Endodermal cell (in vitro differentiated cells): ENCODE measurements around the gene DLGAP3. TPM values are rescaled to one million over a fixed set of nuclear protein-coding genes. Genes with fewer than 3 reads are reported as not detected.

Experiments used
- DNase-seq: peaks from one replicate; pipeline ENCODE4 v3.0.0-alpha.2; 2017
- H3K27ac ChIP-seq: 2 replicates; pipeline ENCODE4 v1.5.1; 2013; ENCODE audit warnings: mild to moderate bottlenecking, low read depth, low read length, moderate library complexity
- H3K27me3 ChIP-seq: 2 replicates; pipeline ENCODE4 v1.6.1; 2013; ENCODE audit warnings: mild to moderate bottlenecking, low read length, moderate library complexity; ENCODE audit not compliant: insufficient read depth, control insufficient read depth, poor library complexity, severe bottlenecking
- H3K36me3 ChIP-seq: 2 replicates; pipeline ENCODE4 v1.7.0; 2013; ENCODE audit warnings: mild to moderate bottlenecking, low read length, moderate library complexity; ENCODE audit not compliant: control insufficient read depth, insufficient read depth
- H3K4me1 ChIP-seq: one replicate; pipeline ENCODE4 v1.7.0; 2013; ENCODE audit warnings: low read length; ENCODE audit not compliant: control insufficient read depth, insufficient read depth
- H3K4me3 ChIP-seq: 2 replicates; pipeline ENCODE4 v1.5.1; 2013; ENCODE audit warnings: mild to moderate bottlenecking, low read length, moderate library complexity
- H3K9ac ChIP-seq: 2 replicates; pipeline ENCODE4 v1.6.1; 2013; ENCODE audit warnings: mild to moderate bottlenecking, low read length, moderate library complexity; ENCODE audit not compliant: poor library complexity, severe bottlenecking; ENCODE audit errors: extremely low read depth
- H3K9me3 ChIP-seq: 2 replicates; pipeline ENCODE4 v1.6.1; 2013; ENCODE audit warnings: mild to moderate bottlenecking, low read length, moderate library complexity; ENCODE audit not compliant: control insufficient read depth
- H3K27ac Mint-ChIP-seq: 2 replicates; pipeline ENCODE4 v1.8.0; 2020; ENCODE audit warnings: mixed read lengths
- H3K27me3 Mint-ChIP-seq: 2 replicates; pipeline ENCODE4 v1.8.0; 2021; ENCODE audit warnings: mild to moderate bottlenecking, mixed read lengths; ENCODE audit not compliant: insufficient read depth
- H3K36me3 Mint-ChIP-seq: 2 replicates; pipeline ENCODE4 v1.8.0; 2020; ENCODE audit warnings: low read depth, mixed read lengths
- H3K4me1 Mint-ChIP-seq: 2 replicates; pipeline ENCODE4 v1.8.0; 2020; ENCODE audit warnings: mixed read lengths
- H3K4me3 Mint-ChIP-seq: 2 replicates; pipeline ENCODE4 v1.8.0; 2020; ENCODE audit warnings: mild to moderate bottlenecking, moderate library complexity, mixed read lengths
- H3K9me3 Mint-ChIP-seq: 2 replicates; pipeline ENCODE4 v1.8.0; 2020; ENCODE audit warnings: mild to moderate bottlenecking, mixed read lengths
- CTCF ChIP-seq: fragments of 200-600 bp; sonication (generic); conservative IDR thresholded peaks from 2 replicates; pipeline ENCODE4 v1.5.0; 2021; ENCODE audit warnings: antibody characterized with exemption, mild to moderate bottlenecking
- WGBS, 2 experiments: methylation state at CpG; one replicate each; pipeline versions ENCODE4 v1.1.5 to v1.1.7; 2013; ENCODE audit warnings: missing lambda C conversion rate in 2 of 2, mixed read lengths in 1 of 2; ENCODE audit not compliant: insufficient coverage in 1 of 2, insufficient read length in 1 of 2; 5-methylcytosine and 5-hydroxymethylcytosine counted together
- total RNA-seq, 2 donors: library from RNA; stranded (reverse); fragmentation: NEBNext Ultra II Directional in 1 of 2; extraction: Animal tissue kit (Norgen Biotek cat#: 25700) in 1 of 2; gene quantifications; 2 replicates in 1 of 2; 3 replicates in 1 of 2; pipeline ENCODE4 v1.2.1, GENCODE V29; 2021

The DLGAP3 gene
- total RNA-seq, 2 donors from 2014 or later, result 4.4 to 4.6 TPM

DNA sequence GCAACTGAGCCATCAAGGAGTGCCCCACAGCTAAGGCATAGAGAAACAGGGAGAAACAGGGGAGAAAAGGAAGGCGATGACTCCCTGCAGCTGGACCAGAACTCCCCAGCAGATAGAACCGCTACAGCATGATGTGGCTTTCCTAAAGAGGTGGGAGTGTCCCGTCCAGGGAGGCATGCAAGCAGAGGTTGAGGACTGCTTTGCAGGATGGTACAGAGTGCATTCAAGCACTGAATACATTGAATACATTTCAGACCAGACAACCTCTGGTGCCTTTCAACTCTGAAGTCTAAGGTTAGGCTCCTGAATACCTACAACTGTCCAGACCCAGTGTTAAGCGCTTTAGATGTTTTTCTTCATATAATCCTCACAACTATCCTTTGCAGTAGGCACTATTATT, 13.3 kb downstream of the DLGAP3 start:
- H3K4me1 Mint-ChIP-seq, result peaks cover 2% of the 10 kb centered on the region
- H3K27me3 Mint-ChIP-seq, result peaks cover 3% of the 10 kb centered on the region
- no peaks in the 10 kb centered on the region for H3K36me3 ChIP-seq
- H3K27me3 ChIP-seq, result no peaks in the 10 kb centered on the region
- H3K9me3 Mint-ChIP-seq, result no peaks in the 10 kb centered on the region
- no peak overlapping the region for H3K4me3 ChIP-seq
- TF ChIP-seq CTCF, result no peak
- H3K9me3 ChIP-seq, result no peaks in the 10 kb centered on the region
- DNase-seq, result peak; percentile 7
- H3K4me3 Mint-ChIP-seq, result no peak overlapping the region
- no peaks in the 10 kb centered on the region for H3K4me1 ChIP-seq
- no peak overlapping the region for H3K9ac ChIP-seq
- no peak overlapping the region for H3K27ac Mint-ChIP-seq
- no peaks in the 10 kb centered on the region for H3K36me3 Mint-ChIP-seq
- 88 to 96% methylated on average over 4 of the region's 4 CpGs for WGBS, 2 experiments
- no peak overlapping the region for H3K27ac ChIP-seq

GRCh38 chr1:34915521-34915920, 13.9 kb downstream of the DLGAP3 start:
- Mint-ChIP-seq H3K27me3 (peaks cover 3% of the 10 kb centered on the region), H3K4me1 (peaks cover 2% of the 10 kb centered on the region)

DNA sequence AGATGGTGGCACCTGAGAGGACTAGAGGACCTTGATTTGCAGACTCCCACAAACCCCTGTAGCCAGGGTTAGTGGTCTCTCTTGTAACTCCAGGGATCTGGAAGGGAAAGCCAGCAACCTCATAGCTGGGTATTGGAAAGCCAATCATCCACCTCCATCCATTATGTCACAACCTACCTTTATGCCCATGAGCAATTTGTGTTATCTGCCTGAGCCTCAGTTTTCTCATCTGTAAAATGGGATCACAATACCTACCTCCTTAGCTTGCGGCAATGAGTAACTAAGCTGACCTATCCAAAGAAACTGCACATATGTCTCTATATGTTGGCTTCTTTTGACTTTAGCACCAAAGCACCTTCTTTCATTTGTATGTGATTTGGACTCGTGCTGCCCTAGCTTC, 14.5 kb downstream of the DLGAP3 start:
- no peaks in the 10 kb centered on the region for H3K9me3 ChIP-seq
- no peak overlapping the region for H3K4me3 ChIP-seq
- no peak overlapping the region for H3K27ac ChIP-seq
- no peaks in the 10 kb centered on the region for H3K36me3 ChIP-seq
- peaks cover 2% of the 10 kb centered on the region for H3K4me1 Mint-ChIP-seq
- no peak overlapping the region for H3K27ac Mint-ChIP-seq
- peaks cover 2% of the 10 kb centered on the region for H3K27me3 Mint-ChIP-seq
- H3K9me3 Mint-ChIP-seq, result no peaks in the 10 kb centered on the region
- no peaks in the 10 kb centered on the region for H3K4me1 ChIP-seq
- TF ChIP-seq CTCF, result no peak
- no peaks in the 10 kb centered on the region for H3K36me3 Mint-ChIP-seq
- no peak overlapping the region for H3K9ac ChIP-seq
- WGBS, 2 experiments, result 69 to 95% methylated on average over 2 of the region's 2 CpGs
- peak; percentile 7 for DNase-seq
- no peak overlapping the region for H3K4me3 Mint-ChIP-seq
- no peaks in the 10 kb centered on the region for H3K27me3 ChIP-seq

More at GRCh38 chr1:34915521-34915920, 13.9 kb downstream of the DLGAP3 start:
- no peaks in the 10 kb centered on the region for H3K9me3 ChIP-seq
- Mint-ChIP-seq H3K9me3 (no peaks in the 10 kb centered on the region), H3K4me3 (no peak overlapping the region), H3K36me3 (no peaks in the 10 kb centered on the region), H3K27ac (no peak overlapping the region)
- H3K9ac ChIP-seq, result no peak overlapping the region
- TF ChIP-seq CTCF, result no peak
- H3K27me3 ChIP-seq, result no peaks in the 10 kb centered on the region
- H3K4me1 ChIP-seq, result no peaks in the 10 kb centered on the region
- H3K27ac ChIP-seq, result no peak overlapping the region
- H3K4me3 ChIP-seq, result no peak overlapping the region
- H3K36me3 ChIP-seq, result no peaks in the 10 kb centered on the region
- DNase-seq, result peak; percentile 30
- 58 to 64% methylated on average over 4 to 5 of the region's 5 CpGs for WGBS, 2 experiments
